ENCODE measurements around the gene EMILIN3.

EMILIN3 gene

DNA sequence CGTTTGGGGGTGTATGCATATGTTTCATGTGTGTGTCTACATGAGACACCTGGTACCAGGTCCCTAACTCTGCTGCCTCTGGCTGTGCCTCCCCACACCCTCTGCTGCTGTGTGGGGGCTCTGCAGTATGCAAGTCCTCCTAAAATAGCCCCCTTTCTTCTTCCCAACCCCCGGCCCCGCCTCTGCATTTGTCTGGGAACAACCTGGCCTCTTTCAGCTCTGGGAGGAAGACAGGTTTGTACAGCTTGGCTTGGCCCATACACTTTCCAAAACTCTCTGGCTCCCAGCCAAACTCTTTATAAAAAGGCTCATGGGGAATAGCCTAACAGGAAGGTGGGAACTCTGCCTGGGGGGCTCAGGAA is 27.1 kb upstream of the EMILIN3 start:
- Mint-ChIP-seq H3K36me3 (ENCODE audit: low read depth) (no peaks in the 10 kb centered on the region), H3K27ac (peak overlapping the region in 2 of 3 experiments; percentile 55 to 72), H3K4me1 (peaks cover 57% of the 10 kb centered on the region), H3K27me3 (ENCODE audit: low read depth) (no peaks in the 10 kb centered on the region), H3K4me3 (no peak overlapping the region), H3K9me3 (no peaks in the 10 kb centered on the region)
- no peak for TF ChIP-seq CTCF (IDR thresholded peaks at IDR 0.05; ENCODE audit: unreplicated experiment in 3 of 3)

DNA sequence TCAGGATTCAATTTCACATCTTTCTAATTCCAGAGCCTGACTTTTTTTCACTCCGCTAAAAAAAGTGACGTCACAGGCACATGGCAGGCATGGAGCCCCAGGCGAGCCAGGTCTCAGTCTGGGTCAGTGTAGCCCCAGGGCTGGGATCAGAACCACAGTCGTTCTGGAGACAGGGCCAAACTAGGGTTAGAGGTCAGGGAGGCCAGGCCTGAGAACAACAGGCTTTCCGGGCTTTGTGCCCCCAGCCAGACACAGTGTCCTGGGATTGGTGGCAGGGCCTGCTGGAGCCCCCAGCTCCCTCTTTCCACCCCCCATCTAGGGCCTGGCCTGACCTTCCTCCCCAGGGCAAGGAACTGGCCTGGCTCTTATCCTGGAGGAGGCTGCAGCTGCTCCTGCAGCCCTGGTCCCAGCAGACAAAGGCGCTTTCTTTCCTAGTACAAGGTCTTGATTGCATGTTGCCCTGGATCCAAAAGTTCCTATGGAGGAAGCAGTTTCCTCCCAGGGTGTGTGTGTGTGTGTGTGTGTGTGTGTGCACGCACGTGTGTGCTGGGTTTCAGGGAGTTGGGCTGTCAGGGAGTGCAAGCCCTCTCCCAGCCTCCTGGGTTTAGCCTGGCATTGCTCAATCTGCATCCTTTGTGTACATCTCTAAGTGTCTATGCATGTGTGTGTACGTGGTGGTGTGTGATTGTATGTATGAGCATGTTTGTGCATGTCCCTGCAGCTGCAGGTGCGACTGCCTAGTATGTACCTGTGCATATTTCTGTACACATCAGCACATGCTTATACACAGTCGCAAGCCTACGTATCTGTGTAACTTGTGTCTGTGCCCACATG is 26.5 kb upstream of the EMILIN3 start:
- Mint-ChIP-seq H3K4me3 (no peak overlapping the region), H3K27ac (peak overlapping the region in 2 of 3 experiments; percentile 55 to 72), H3K36me3 (ENCODE audit: low read depth) (no peaks in the 10 kb centered on the region), H3K4me1 (peaks cover 51% of the 10 kb centered on the region), H3K27me3 (ENCODE audit: low read depth) (no peaks in the 10 kb centered on the region), H3K9me3 (no peaks in the 10 kb centered on the region)
- no peak for TF ChIP-seq CTCF (IDR thresholded peaks at IDR 0.05; ENCODE audit: unreplicated experiment in 3 of 3)

GRCh38 chr20:41392295-41392694 is 25.7 kb upstream of the EMILIN3 start:
- no peaks in the 10 kb centered on the region for H3K9me3 Mint-ChIP-seq
- no peaks in the 10 kb centered on the region for H3K27me3 Mint-ChIP-seq (ENCODE audit: low read depth)
- H3K36me3 Mint-ChIP-seq (ENCODE audit: low read depth): no peaks in the 10 kb centered on the region
- no peak for TF ChIP-seq CTCF (IDR thresholded peaks at IDR 0.05; ENCODE audit: unreplicated experiment in 3 of 3)
- H3K27ac Mint-ChIP-seq: peak overlapping the region in 2 of 3 experiments; percentile 30 to 60
- H3K4me1 Mint-ChIP-seq: peaks cover 52% of the 10 kb centered on the region
- H3K4me3 Mint-ChIP-seq: no peak overlapping the region

DNA sequence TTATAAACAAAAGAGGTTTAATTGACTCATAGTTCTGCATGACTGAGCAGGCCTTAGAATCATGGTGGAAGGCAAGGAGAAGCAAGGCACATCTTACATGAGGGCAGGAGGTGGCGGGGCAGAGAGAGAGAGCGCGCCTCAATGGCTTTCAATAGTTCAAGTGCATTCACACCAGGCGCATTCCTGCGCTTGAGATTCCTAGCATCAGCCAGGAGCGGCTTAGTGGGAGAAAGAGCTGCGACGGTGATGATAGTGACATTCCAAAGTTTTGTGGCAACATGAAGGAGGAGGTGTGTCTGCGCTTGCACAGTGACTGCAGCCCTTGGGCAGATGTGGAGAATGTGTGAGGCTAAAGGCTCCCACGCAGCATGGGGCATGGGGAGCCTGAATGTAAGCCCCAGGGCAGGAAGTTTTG is 25.0 kb upstream of the EMILIN3 start:
- Mint-ChIP-seq H3K4me3 (no peak overlapping the region), H3K9me3 (no peaks in the 10 kb centered on the region), H3K27ac (peak overlapping the region in 2 of 3 experiments; percentile 30 to 60), H3K27me3 (ENCODE audit: low read depth) (no peaks in the 10 kb centered on the region), H3K4me1 (peaks cover 58% of the 10 kb centered on the region), H3K36me3 (ENCODE audit: low read depth) (no peaks in the 10 kb centered on the region)
- no peak for TF ChIP-seq CTCF (IDR thresholded peaks at IDR 0.05; ENCODE audit: unreplicated experiment in 3 of 3)

GRCh38 chr20:41390889-41391288 is 24.3 kb upstream of the EMILIN3 start:
- Mint-ChIP-seq H3K27me3 (ENCODE audit: low read depth) (no peaks in the 10 kb centered on the region), H3K4me1 (peaks cover 57% of the 10 kb centered on the region), H3K36me3 (ENCODE audit: low read depth) (no peaks in the 10 kb centered on the region), H3K9me3 (no peaks in the 10 kb centered on the region), H3K27ac (no peak overlapping the region), H3K4me3 (no peak overlapping the region)
- no peak for TF ChIP-seq CTCF (IDR thresholded peaks at IDR 0.05; ENCODE audit: unreplicated experiment in 3 of 3)

- Mint-ChIP-seq H3K36me3 (ENCODE audit: low read depth) (no peaks in the 10 kb centered on the region), H3K4me3 (no peak overlapping the region), H3K9me3 (no peaks in the 10 kb centered on the region), H3K27me3 (ENCODE audit: low read depth) (no peaks in the 10 kb centered on the region), H3K4me1 (peaks cover 57% of the 10 kb centered on the region), H3K27ac (peak overlapping the region; percentile 22 to 80 (median 78))
- no peak for TF ChIP-seq CTCF (IDR thresholded peaks at IDR 0.05; ENCODE audit: unreplicated experiment in 3 of 3)
Observed at GRCh38 chr20:41387444-41387851, 20.8 kb upstream of the EMILIN3 start.

Measured in nephron (organoid).